ENCODE measurements around the gene CCDC34.
A peak's percentile ranks its signal among the peaks of the same experiment; 100 is the strongest.
"Not testable (repeated sequence)": the region's sequence is repeated elsewhere in the genome, so short reads cannot be mapped to it uniquely, and the experiment has no call there.

The CCDC34 gene

GRCh38 chr11:27348340-27348873 lies 14.6 kb downstream of the CCDC34 start:
- Histone ChIP-seq H3K27me3 (ENCODE audit: control insufficient read depth, insufficient read depth, low read length) (no peaks in the 10 kb centered on the region), H3K27ac (ENCODE audit: low read depth, low read length) (peak overlapping the region; percentile 92), H3K4me3 (ENCODE audit: low read depth, low read length) (peak overlapping the region; percentile 27), H3K9me3 (ENCODE audit: control insufficient read depth, insufficient read depth, low read length) (no peaks in the 10 kb centered on the region), H3K9ac (ENCODE audit: low read depth, low read length) (no peak overlapping the region), H3K4me1 (ENCODE audit: control insufficient read depth, insufficient read depth, low read length) (peaks cover 55% of the 10 kb centered on the region), H3K36me3 (ENCODE audit: control insufficient read depth, insufficient read depth, low read length) (no peaks in the 10 kb centered on the region; the same call in 1 of the 2 replicates)

GRCh38 chr11:27347359-27348339 lies 15.4 kb downstream of the CCDC34 start:
- peak overlapping the region; percentile 92 for H3K27ac ChIP-seq (ENCODE audit: low read depth, low read length)
- no peaks in the 10 kb centered on the region for H3K27me3 ChIP-seq (ENCODE audit: control insufficient read depth, insufficient read depth, low read length)
- H3K36me3 ChIP-seq (ENCODE audit: control insufficient read depth, insufficient read depth, low read length) = no peaks in the 10 kb centered on the region; the same call in 1 of the 2 replicates
- no peaks in the 10 kb centered on the region for H3K9me3 ChIP-seq (ENCODE audit: control insufficient read depth, insufficient read depth, low read length)
- peaks cover 50% of the 10 kb centered on the region for H3K4me1 ChIP-seq (ENCODE audit: control insufficient read depth, insufficient read depth, low read length)
- peak overlapping the region; percentile 32 for H3K4me3 ChIP-seq (ENCODE audit: low read depth, low read length)
- H3K9ac ChIP-seq (ENCODE audit: low read depth, low read length) = no peak overlapping the region

GRCh38 chr11:27339941-27340340 lies 23.1 kb downstream of the CCDC34 start:
- Histone ChIP-seq H3K4me3 (ENCODE audit: low read depth, low read length) (no peak overlapping the region), H3K4me1 (ENCODE audit: control insufficient read depth, insufficient read depth, low read length) (no peaks in the 10 kb centered on the region), H3K27me3 (ENCODE audit: control insufficient read depth, insufficient read depth, low read length) (no peaks in the 10 kb centered on the region), H3K9ac (ENCODE audit: low read depth, low read length) (no peak overlapping the region), H3K36me3 (ENCODE audit: control insufficient read depth, insufficient read depth, low read length) (peaks cover 34% of the 10 kb centered on the region), H3K9me3 (ENCODE audit: control insufficient read depth, insufficient read depth, low read length) (no peaks in the 10 kb centered on the region), H3K27ac (ENCODE audit: low read depth, low read length) (no peak overlapping the region)

- H3K27me3 ChIP-seq (ENCODE audit: control insufficient read depth, insufficient read depth, low read length); H3K9ac ChIP-seq (ENCODE audit: low read depth, low read length); H3K4me3 ChIP-seq (ENCODE audit: low read depth, low read length); H3K9me3 ChIP-seq (ENCODE audit: control insufficient read depth, insufficient read depth, low read length); H3K27ac ChIP-seq (ENCODE audit: low read depth, low read length): not testable (repeated sequence)
- peaks cover 20% of the 10 kb centered on the region for H3K4me1 ChIP-seq (ENCODE audit: control insufficient read depth, insufficient read depth, low read length)
- H3K36me3 ChIP-seq (ENCODE audit: control insufficient read depth, insufficient read depth, low read length) = peaks cover 21% of the 10 kb centered on the region
These were observed 28.3 kb downstream of the CCDC34 start for GRCh38 chr11:27334764-27335163.

- Histone ChIP-seq H3K9me3 (ENCODE audit: control insufficient read depth, insufficient read depth, low read length) (no peaks in the 10 kb centered on the region), H3K4me3 (ENCODE audit: low read depth, low read length) (no peak overlapping the region), H3K9ac (ENCODE audit: low read depth, low read length) (no peak overlapping the region), H3K4me1 (ENCODE audit: control insufficient read depth, insufficient read depth, low read length) (peaks cover 33% of the 10 kb centered on the region), H3K27me3 (ENCODE audit: control insufficient read depth, insufficient read depth, low read length) (no peaks in the 10 kb centered on the region), H3K36me3 (ENCODE audit: control insufficient read depth, insufficient read depth, low read length) (peaks cover 13% of the 10 kb centered on the region; the same call in 1 of the 2 replicates), H3K27ac (ENCODE audit: low read depth, low read length) (no peak overlapping the region)
These were observed 31.0 kb downstream of the CCDC34 start for GRCh38 chr11:27331981-27332380.

GRCh38 chr11:27330633-27331270 lies 32.3 kb downstream of the CCDC34 start:
- Histone ChIP-seq H3K9me3 (ENCODE audit: control insufficient read depth, insufficient read depth, low read length) (no peaks in the 10 kb centered on the region), H3K27ac (ENCODE audit: low read depth, low read length) (peak overlapping the region; percentile 58), H3K4me1 (ENCODE audit: control insufficient read depth, insufficient read depth, low read length) (peaks cover 33% of the 10 kb centered on the region), H3K4me3 (ENCODE audit: low read depth, low read length) (no peak overlapping the region), H3K27me3 (ENCODE audit: control insufficient read depth, insufficient read depth, low read length) (no peaks in the 10 kb centered on the region), H3K9ac (ENCODE audit: low read depth, low read length) (no peak overlapping the region), H3K36me3 (ENCODE audit: control insufficient read depth, insufficient read depth, low read length) (peaks cover 2% of the 10 kb centered on the region; the same call in 1 of the 2 replicates)

GRCh38 chr11:27329867-27330632 lies 33.0 kb downstream of the CCDC34 start:
- Histone ChIP-seq H3K4me3 (ENCODE audit: low read depth, low read length) (no peak overlapping the region), H3K27ac (ENCODE audit: low read depth, low read length) (no peak overlapping the region), H3K9ac (ENCODE audit: low read depth, low read length) (no peak overlapping the region), H3K36me3 (ENCODE audit: control insufficient read depth, insufficient read depth, low read length) (no peaks in the 10 kb centered on the region), H3K4me1 (ENCODE audit: control insufficient read depth, insufficient read depth, low read length) (peaks cover 33% of the 10 kb centered on the region), H3K9me3 (ENCODE audit: control insufficient read depth, insufficient read depth, low read length) (no peaks in the 10 kb centered on the region), H3K27me3 (ENCODE audit: control insufficient read depth, insufficient read depth, low read length) (no peaks in the 10 kb centered on the region)

GRCh38 chr11:27328614-27329013 lies 34.4 kb downstream of the CCDC34 start:
- Histone ChIP-seq H3K36me3 (ENCODE audit: control insufficient read depth, insufficient read depth, low read length) (no peaks in the 10 kb centered on the region), H3K27ac (ENCODE audit: low read depth, low read length) (peak overlapping the region; percentile 62), H3K9ac (ENCODE audit: low read depth, low read length) (no peak overlapping the region), H3K4me3 (ENCODE audit: low read depth, low read length) (no peak overlapping the region), H3K4me1 (ENCODE audit: control insufficient read depth, insufficient read depth, low read length) (peaks cover 33% of the 10 kb centered on the region), H3K27me3 (ENCODE audit: control insufficient read depth, insufficient read depth, low read length) (no peaks in the 10 kb centered on the region), H3K9me3 (ENCODE audit: control insufficient read depth, insufficient read depth, low read length) (no peaks in the 10 kb centered on the region)

- not testable (repeated sequence) for H3K4me3 ChIP-seq (ENCODE audit: low read depth, low read length); H3K27ac ChIP-seq (ENCODE audit: low read depth, low read length); H3K27me3 ChIP-seq (ENCODE audit: control insufficient read depth, insufficient read depth, low read length); H3K36me3 ChIP-seq (ENCODE audit: control insufficient read depth, insufficient read depth, low read length); H3K9me3 ChIP-seq (ENCODE audit: control insufficient read depth, insufficient read depth, low read length); H3K9ac ChIP-seq (ENCODE audit: low read depth, low read length)
- peaks cover 30% of the 10 kb centered on the region for H3K4me1 ChIP-seq (ENCODE audit: control insufficient read depth, insufficient read depth, low read length)
These were observed 36.0 kb downstream of the CCDC34 start for GRCh38 chr11:27327064-27327463.

GRCh38 chr11:27322196-27322595 lies 40.8 kb downstream of the CCDC34 start:
- H3K27ac ChIP-seq (ENCODE audit: low read depth, low read length); H3K27me3 ChIP-seq (ENCODE audit: control insufficient read depth, insufficient read depth, low read length); H3K4me1 ChIP-seq (ENCODE audit: control insufficient read depth, insufficient read depth, low read length); H3K36me3 ChIP-seq (ENCODE audit: control insufficient read depth, insufficient read depth, low read length); H3K4me3 ChIP-seq (ENCODE audit: low read depth, low read length); H3K9ac ChIP-seq (ENCODE audit: low read depth, low read length): not testable (repeated sequence)
- peaks cover 10% of the 10 kb centered on the region; the same call in 1 of the 2 replicates for H3K9me3 ChIP-seq (ENCODE audit: control insufficient read depth, insufficient read depth, low read length)

Measured in HUES48 (cell line).